SU-DHL-6 (cell line): ENCODE measurements around the gene CHRNB1.

Experiments used
- H2AFZ ChIP-seq: fragments of 200-600 bp; sonication (generic); 2 replicates; pipeline ENCODE4 v1.6.1; 2014; ENCODE audit warnings: low read depth, mild to moderate bottlenecking, moderate library complexity, mixed read lengths, antibody characterized with exemption, low read length; ENCODE audit not compliant: severe bottlenecking
- H3F3A ChIP-seq: fragments of 200-600 bp; shearing (Covaris generic); 2 replicates; pipeline ENCODE4 v1.6.0; 2016; ENCODE audit warnings: antibody characterized with exemption, mild to moderate bottlenecking; ENCODE audit not compliant: insufficient read depth
- H3K27ac ChIP-seq: fragments of 200-600 bp; sonication (generic); 2 replicates; pipeline ENCODE4 v1.5.1; 2016; ENCODE audit warnings: low read depth, mild to moderate bottlenecking, low read length, moderate library complexity, mixed read lengths
- H3K27me3 ChIP-seq: fragments of 200-600 bp; sonication (generic), shearing (Covaris generic); 2 replicates; pipeline ENCODE4 v1.6.0; 2014; ENCODE audit warnings: mild to moderate bottlenecking, low read length
- H3K36me3 ChIP-seq: fragments of 200-600 bp; sonication (generic); 2 replicates; pipeline ENCODE4 v1.6.1; 2014; ENCODE audit warnings: mild to moderate bottlenecking, low read length, mixed read lengths
- H3K4me2 ChIP-seq: fragments of 300-600, 200-600 bp; shearing (Covaris generic), sonication (generic); 2 replicates; pipeline ENCODE4 v1.6.0; 2014; ENCODE audit warnings: low read length, low read depth, mild to moderate bottlenecking; ENCODE audit not compliant: poor library complexity, severe bottlenecking
- H3K4me3 ChIP-seq: fragments of 200-600 bp; sonication (generic); 2 replicates; pipeline ENCODE4 v1.5.1; 2014; ENCODE audit warnings: antibody characterized with exemption, low read length, mild to moderate bottlenecking, mixed read lengths; ENCODE audit not compliant: insufficient read depth, poor library complexity, severe bottlenecking
- H3K79me2 ChIP-seq: fragments of 200-600 bp; sonication (generic); 2 replicates; pipeline ENCODE4 v1.6.1; 2014; ENCODE audit warnings: mild to moderate bottlenecking, low read length, moderate library complexity; ENCODE audit not compliant: insufficient read depth
- H3K9ac ChIP-seq: fragments of 200-600 bp; sonication (generic); 2 replicates; pipeline ENCODE4 v1.7.0; 2014; ENCODE audit warnings: mild to moderate bottlenecking, low read length
- H3K9me2 ChIP-seq: fragments of 200-600 bp; sonication (generic); replicated peaks from 2 replicates; pipeline ENCODE4 v1.6.1; 2014; ENCODE audit warnings: low read length; ENCODE audit not compliant: insufficient read depth
- H3K9me3 ChIP-seq: fragments of 200-600 bp; sonication (generic); 2 replicates; pipeline ENCODE4 v1.6.1; 2014; ENCODE audit warnings: low read length, mixed read lengths; ENCODE audit not compliant: insufficient read depth
- H4K20me1 ChIP-seq: fragments of 200-600 bp; sonication (generic); 2 replicates; pipeline ENCODE4 v1.6.1; 2014; ENCODE audit warnings: low read depth, mild to moderate bottlenecking, antibody characterized with exemption, low read length, moderate library complexity, mixed read lengths
- EZH2phosphoT487 ChIP-seq: fragments of 200-600 bp; sonication (generic), shearing (Covaris generic); conservative IDR thresholded peaks from 2 replicates; pipeline ENCODE4 v1.6.1; 2018; ENCODE audit warnings: mild to moderate bottlenecking, antibody characterized with exemption, low read length, moderate library complexity, mixed read lengths
- TF ChIP-seq, protein P1 (sequence below): fragments of 200-600 bp; sonication (generic); IDR thresholded peaks from one replicate; pipeline ENCODE4 v1.5.1; 2017; ENCODE audit warnings: antibody characterized with exemption, mild to moderate bottlenecking, low read length, moderate library complexity; ENCODE audit not compliant: insufficient read depth, poor library complexity, severe bottlenecking

The CHRNB1 gene

DNA sequence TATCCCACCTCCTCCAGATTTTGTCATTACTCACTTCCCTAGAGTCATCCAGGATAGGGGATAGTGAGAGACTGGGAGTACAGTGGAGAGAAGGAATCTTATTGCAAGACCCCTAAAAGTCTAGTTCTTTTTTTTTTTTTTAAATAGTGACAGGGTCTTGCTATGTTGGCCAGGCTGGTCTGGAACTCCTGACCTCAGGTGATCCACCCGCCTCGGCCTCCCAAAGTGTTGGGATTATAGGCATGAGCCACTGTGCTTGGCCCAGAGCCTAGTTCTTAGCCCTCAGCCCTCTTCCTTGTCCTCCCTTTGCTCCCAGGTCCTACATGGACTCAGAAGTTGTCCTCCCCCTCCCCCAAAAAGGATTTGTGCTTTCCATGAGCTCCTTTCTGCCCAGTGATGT is 2.7 kb upstream of the CHRNB1 start:
- Histone ChIP-seq H3K27me3 (no peaks in the 10 kb centered on the region), H3K79me2 (no peaks in the 10 kb centered on the region), H4K20me1 (no peaks in the 10 kb centered on the region), H3K9me2 (no peaks in the 10 kb centered on the region), H3K27ac (no peak overlapping the region), H2AFZ (no peak overlapping the region), H3F3A (no peaks in the 10 kb centered on the region), H3K36me3 (no peaks in the 10 kb centered on the region), H3K9me3 (no peaks in the 10 kb centered on the region), H3K9ac (no peak overlapping the region), H3K4me2 (no peak overlapping the region), H3K4me3 (no peak overlapping the region)
- no peak for TF ChIP-seq EZH2phosphoT487
- TF ChIP-seq, protein P1, sequence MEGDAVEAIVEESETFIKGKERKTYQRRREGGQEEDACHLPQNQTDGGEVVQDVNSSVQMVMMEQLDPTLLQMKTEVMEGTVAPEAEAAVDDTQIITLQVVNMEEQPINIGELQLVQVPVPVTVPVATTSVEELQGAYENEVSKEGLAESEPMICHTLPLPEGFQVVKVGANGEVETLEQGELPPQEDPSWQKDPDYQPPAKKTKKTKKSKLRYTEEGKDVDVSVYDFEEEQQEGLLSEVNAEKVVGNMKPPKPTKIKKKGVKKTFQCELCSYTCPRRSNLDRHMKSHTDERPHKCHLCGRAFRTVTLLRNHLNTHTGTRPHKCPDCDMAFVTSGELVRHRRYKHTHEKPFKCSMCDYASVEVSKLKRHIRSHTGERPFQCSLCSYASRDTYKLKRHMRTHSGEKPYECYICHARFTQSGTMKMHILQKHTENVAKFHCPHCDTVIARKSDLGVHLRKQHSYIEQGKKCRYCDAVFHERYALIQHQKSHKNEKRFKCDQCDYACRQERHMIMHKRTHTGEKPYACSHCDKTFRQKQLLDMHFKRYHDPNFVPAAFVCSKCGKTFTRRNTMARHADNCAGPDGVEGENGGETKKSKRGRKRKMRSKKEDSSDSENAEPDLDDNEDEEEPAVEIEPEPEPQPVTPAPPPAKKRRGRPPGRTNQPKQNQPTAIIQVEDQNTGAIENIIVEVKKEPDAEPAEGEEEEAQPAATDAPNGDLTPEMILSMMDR = no peak

DNA sequence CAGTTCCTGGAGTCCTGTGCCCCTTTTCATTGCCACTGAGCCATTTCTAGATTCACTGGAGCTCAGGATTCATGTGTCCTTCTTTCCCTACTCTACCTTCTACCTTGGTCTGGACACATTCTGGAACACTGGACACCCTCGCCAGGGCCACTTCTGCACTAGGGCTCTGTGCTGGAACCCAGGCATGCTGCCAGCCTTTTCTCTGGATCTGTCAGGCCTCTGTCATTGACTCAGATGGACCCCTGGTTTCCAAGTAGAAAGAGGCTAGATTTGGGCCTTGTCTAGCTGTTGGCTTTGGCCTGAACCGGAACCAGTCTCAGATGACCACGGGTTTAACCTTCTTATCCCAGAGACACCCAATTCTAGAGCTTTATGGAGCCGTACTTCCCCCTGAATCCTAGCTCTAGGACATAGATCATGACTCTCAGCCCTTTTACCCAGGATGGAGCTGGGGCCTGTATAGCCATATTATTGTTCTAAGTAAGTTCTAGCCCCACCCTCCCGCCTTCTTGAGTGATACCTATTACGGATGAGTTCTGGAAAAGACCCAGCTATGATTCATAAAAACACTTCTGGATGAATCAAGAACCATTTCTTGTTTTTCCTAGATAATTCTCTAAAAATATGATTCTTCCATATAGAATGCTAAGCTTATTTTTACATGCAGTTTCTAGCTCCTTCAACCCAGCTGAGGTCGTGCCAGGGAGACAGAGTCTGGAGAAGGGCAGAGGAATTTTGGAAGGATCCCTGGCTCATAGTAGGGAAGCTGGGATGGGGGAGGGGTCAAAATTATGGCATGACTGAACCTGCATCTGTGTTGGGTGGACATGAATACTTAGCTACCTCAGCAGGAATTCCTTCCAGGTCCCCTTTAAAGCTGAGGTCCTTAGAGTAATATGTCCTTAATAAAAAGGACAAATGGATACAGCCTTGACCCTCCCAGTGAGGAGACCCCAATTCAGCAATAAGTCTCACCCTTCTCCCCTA is 1.1 kb upstream of the CHRNB1 start:
- Histone ChIP-seq H3K27ac (no peak overlapping the region), H3F3A (no peaks in the 10 kb centered on the region), H3K36me3 (no peaks in the 10 kb centered on the region), H3K9me2 (no peaks in the 10 kb centered on the region), H3K4me3 (no peak overlapping the region), H3K9ac (no peak overlapping the region), H3K27me3 (no peaks in the 10 kb centered on the region), H3K9me3 (no peaks in the 10 kb centered on the region), H3K79me2 (no peaks in the 10 kb centered on the region), H4K20me1 (no peaks in the 10 kb centered on the region), H2AFZ (no peak overlapping the region), H3K4me2 (no peak overlapping the region)
- TF ChIP-seq EZH2phosphoT487 = no peak
- TF ChIP-seq, protein P1 = no peak

DNA sequence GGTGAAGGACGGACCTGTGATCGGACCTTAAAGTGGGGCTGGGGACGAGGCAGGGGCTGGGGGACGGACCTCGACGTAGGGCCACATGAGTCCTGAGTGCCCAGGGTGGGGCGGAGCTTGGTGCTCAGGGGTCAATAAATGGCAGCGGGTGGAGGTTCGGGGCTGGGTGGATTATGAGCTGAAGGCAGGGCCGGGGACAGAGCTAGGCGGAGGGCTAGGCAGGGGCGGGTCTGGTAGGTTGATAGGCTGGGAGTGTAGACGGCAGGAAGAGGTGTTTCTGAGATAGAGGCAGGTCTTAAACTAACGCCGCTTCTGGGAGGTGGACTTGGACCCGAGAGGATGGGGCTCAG is 733 bp downstream of the CHRNB1 start:
- no peak overlapping the region for H2AFZ ChIP-seq
- H3K9me2 ChIP-seq = no peaks in the 10 kb centered on the region
- H4K20me1 ChIP-seq = no peaks in the 10 kb centered on the region
- no peaks in the 10 kb centered on the region for H3K27me3 ChIP-seq
- no peaks in the 10 kb centered on the region for H3K36me3 ChIP-seq
- no peak overlapping the region for H3K27ac ChIP-seq
- H3K9ac ChIP-seq = peak overlapping the region; percentile 16; the same call in 1 of the 2 replicates
- H3K4me3 ChIP-seq = peak overlapping the region; percentile 22
- TF ChIP-seq, protein P1 = no peak
- TF ChIP-seq EZH2phosphoT487 = no peak
- peak overlapping the region; percentile 38 for H3K4me2 ChIP-seq
- H3K9me3 ChIP-seq = no peaks in the 10 kb centered on the region
- H3K79me2 ChIP-seq = no peaks in the 10 kb centered on the region
- H3F3A ChIP-seq = no peaks in the 10 kb centered on the region
